Neural cell (in vitro differentiated cells): ENCODE results near the gene ANO9. TPM values are rescaled to one million over a fixed set of nuclear protein-coding genes. Genes with fewer than 3 reads are reported as not detected.

Source experiments
- H2AFZ ChIP-seq: fragments of 200-600, 300-800 bp; sonication (generic), shearing (Covaris generic); 2 replicates; pipeline ENCODE4 v1.6.0; 2014; ENCODE audit warnings: low read depth, mild to moderate bottlenecking, antibody characterized with exemption, low read length, moderate library complexity
- H3F3A ChIP-seq: fragments of 200-600 bp; shearing (Covaris generic); 2 replicates; pipeline ENCODE4 v1.6.1; 2016; ENCODE audit warnings: mild to moderate bottlenecking, moderate library complexity, mixed read lengths, antibody characterized with exemption, low read length; ENCODE audit not compliant: insufficient read depth, poor library complexity, severe bottlenecking
- H3K27ac ChIP-seq: fragments of 200-600, 300-800 bp; sonication (generic), shearing (Covaris generic); 2 replicates; pipeline ENCODE4 v1.5.1; 2014; ENCODE audit warnings: mild to moderate bottlenecking, low read length, moderate library complexity
- H3K27me3 ChIP-seq: fragments of 300-800, 200-600 bp; sonication (generic), shearing (Covaris generic); 2 replicates; pipeline ENCODE4 v1.6.0; 2014; ENCODE audit warnings: mild to moderate bottlenecking, low read depth, low read length, moderate library complexity; ENCODE audit not compliant: insufficient read depth
- H3K36me3 ChIP-seq: fragments of 300-800, 200-600 bp; sonication (generic), shearing (Covaris generic); 2 replicates; pipeline ENCODE4 v1.5.1; 2014; ENCODE audit warnings: mild to moderate bottlenecking, antibody characterized with exemption, low read length, moderate library complexity; ENCODE audit not compliant: insufficient read depth
- H3K4me2 ChIP-seq: fragments of 300-800, 200-600 bp; sonication (generic), shearing (Covaris generic); 2 replicates; pipeline ENCODE4 v1.6.0; 2014; ENCODE audit warnings: mild to moderate bottlenecking, low read length
- H3K4me3 ChIP-seq: fragments of 300-800, 200-600 bp; sonication (generic), shearing (Covaris generic); 2 replicates; pipeline ENCODE4 v1.5.1; 2014; ENCODE audit warnings: mild to moderate bottlenecking, low read length, moderate library complexity
- H3K79me2 ChIP-seq: fragments of 200-600 bp; shearing (Covaris generic); replicated peaks from 2 replicates; pipeline ENCODE4 v1.6.0; 2014; ENCODE audit warnings: mild to moderate bottlenecking, low read length, moderate library complexity; ENCODE audit not compliant: insufficient read depth
- H3K9ac ChIP-seq: fragments of 300-800, 200-600 bp; sonication (generic), shearing (Covaris generic); 2 replicates; pipeline ENCODE4 v1.6.1; 2016; ENCODE audit warnings: mild to moderate bottlenecking, low read length, mixed read lengths
- H3K9me2 ChIP-seq: fragments of 200-600 bp; shearing (Covaris generic); 2 replicates; pipeline ENCODE4 v1.6.1; 2016; ENCODE audit warnings: mild to moderate bottlenecking, low read length, mixed read lengths; ENCODE audit not compliant: insufficient read depth
- H3K9me3 ChIP-seq: fragments of 200-600, 300-800 bp; sonication (generic), shearing (Covaris generic); 2 replicates; pipeline ENCODE4 v1.6.1; 2016; ENCODE audit warnings: mild to moderate bottlenecking, mixed run types, low read length, moderate library complexity, mixed read lengths
- H4K20me1 ChIP-seq: fragments of 200-600 bp; shearing (Covaris generic); 2 replicates; pipeline ENCODE4 v1.6.1; 2016; ENCODE audit warnings: mild to moderate bottlenecking, mixed run types; ENCODE audit not compliant: insufficient read depth
- CTCF ChIP-seq: fragments of 450-650 bp; IDR thresholded peaks from 2 replicates; pipeline ENCODE4 v1.5.1; 2014; ENCODE audit warnings: antibody characterized with exemption, mild to moderate bottlenecking, moderate library complexity; ENCODE audit not compliant: poor library complexity, severe bottlenecking
- EP300 ChIP-seq: fragments of 450-650 bp; conservative IDR thresholded peaks from 2 replicates; pipeline ENCODE4 v1.6.1; 2014; ENCODE audit warnings: antibody characterized with exemption, mild to moderate bottlenecking, moderate library complexity; ENCODE audit not compliant: poor library complexity, severe bottlenecking
- EZH2 ChIP-seq: fragments of 200-600, 300-800 bp; shearing (Covaris generic), sonication (generic); IDR thresholded peaks from 2 replicates; pipeline ENCODE4 v1.6.1; 2014; ENCODE audit warnings: antibody characterized with exemption, low read length, borderline replicate concordance, mild to moderate bottlenecking; ENCODE audit not compliant: insufficient read depth, poor library complexity, severe bottlenecking
- MXI1 ChIP-seq: fragments of 450-650 bp; conservative IDR thresholded peaks from 2 replicates; pipeline ENCODE4 v1.6.1; 2014; ENCODE audit warnings: antibody characterized with exemption, mild to moderate bottlenecking; ENCODE audit not compliant: poor library complexity, severe bottlenecking
- POLR2AphosphoS5 ChIP-seq: IDR thresholded peaks from 2 replicates; pipeline ENCODE4 v1.6.1; 2012
- RAD21 ChIP-seq: fragments of 450-650 bp; conservative IDR thresholded peaks from 2 replicates; pipeline ENCODE4 v1.6.1; 2014; ENCODE audit warnings: antibody characterized with exemption, mild to moderate bottlenecking, moderate library complexity
- REST ChIP-seq: IDR thresholded peaks from 2 replicates; pipeline ENCODE4 v1.6.1; 2012; ENCODE audit warnings: borderline replicate concordance
- SMC3 ChIP-seq: fragments of 450-650 bp; conservative IDR thresholded peaks from 2 replicates; pipeline ENCODE4 v1.6.1; 2014; ENCODE audit warnings: antibody characterized with exemption, mild to moderate bottlenecking, moderate library complexity; ENCODE audit not compliant: poor library complexity
- TAF1 ChIP-seq: IDR thresholded peaks from 2 replicates; pipeline ENCODE4 v1.6.1; 2012; ENCODE audit warnings: low read depth
- polyA plus RNA-seq: library from polyadenylated mRNA; depleted of rRNA; stranded (reverse); fragments of >200 nt; gene quantifications from 2 replicates; pipeline ENCODE4 v1.2.3, GENCODE V29; 2014

ANO9 gene
- polyA plus RNA-seq, 1 donor from 2014 or later, result not detected

- no peak overlapping the region for H3K4me2 ChIP-seq
- no peaks in the 10 kb centered on the region for H3K9me2 ChIP-seq
- no peak for TF ChIP-seq CTCF
- no peak for TF ChIP-seq REST
- TF ChIP-seq EZH2, result no peak
- TF ChIP-seq TAF1, result no peak
- TF ChIP-seq SMC3, result no peak
- no peak for TF ChIP-seq POLR2AphosphoS5
- no peak for TF ChIP-seq EP300
- TF ChIP-seq MXI1, result no peak
- TF ChIP-seq RAD21, result no peak
- H2AFZ ChIP-seq, result no peak overlapping the region
- H3K79me2 ChIP-seq, result no peaks in the 10 kb centered on the region
- H3K9ac ChIP-seq, result no peak overlapping the region
- no peaks in the 10 kb centered on the region for H3K9me3 ChIP-seq
- H3F3A ChIP-seq, result no peaks in the 10 kb centered on the region
- no peak overlapping the region for H3K4me3 ChIP-seq
- H4K20me1 ChIP-seq, result no peaks in the 10 kb centered on the region
- no peaks in the 10 kb centered on the region for H3K27me3 ChIP-seq
- H3K27ac ChIP-seq, result no peak overlapping the region
- H3K36me3 ChIP-seq, result no peaks in the 10 kb centered on the region
Measured at GRCh38 chr11:489610-490185, 47.9 kb upstream of the ANO9 start.

GRCh38 chr11:488992-489391 lies 47.2 kb upstream of the ANO9 start:
- TF ChIP-seq CTCF, result no peak
- Histone ChIP-seq H3K79me2 (no peaks in the 10 kb centered on the region), H3K27me3 (no peaks in the 10 kb centered on the region), H3K4me3 (no peak overlapping the region), H3K27ac (no peak overlapping the region), H4K20me1 (no peaks in the 10 kb centered on the region), H3K9ac (no peak overlapping the region), H3K9me3 (no peaks in the 10 kb centered on the region), H3K9me2 (no peaks in the 10 kb centered on the region), H3K36me3 (no peaks in the 10 kb centered on the region), H2AFZ (no peak overlapping the region), H3K4me2 (no peak overlapping the region), H3F3A (no peaks in the 10 kb centered on the region)
